ENCODE data around the gene DSPP.

Gene DSPP

DNA sequence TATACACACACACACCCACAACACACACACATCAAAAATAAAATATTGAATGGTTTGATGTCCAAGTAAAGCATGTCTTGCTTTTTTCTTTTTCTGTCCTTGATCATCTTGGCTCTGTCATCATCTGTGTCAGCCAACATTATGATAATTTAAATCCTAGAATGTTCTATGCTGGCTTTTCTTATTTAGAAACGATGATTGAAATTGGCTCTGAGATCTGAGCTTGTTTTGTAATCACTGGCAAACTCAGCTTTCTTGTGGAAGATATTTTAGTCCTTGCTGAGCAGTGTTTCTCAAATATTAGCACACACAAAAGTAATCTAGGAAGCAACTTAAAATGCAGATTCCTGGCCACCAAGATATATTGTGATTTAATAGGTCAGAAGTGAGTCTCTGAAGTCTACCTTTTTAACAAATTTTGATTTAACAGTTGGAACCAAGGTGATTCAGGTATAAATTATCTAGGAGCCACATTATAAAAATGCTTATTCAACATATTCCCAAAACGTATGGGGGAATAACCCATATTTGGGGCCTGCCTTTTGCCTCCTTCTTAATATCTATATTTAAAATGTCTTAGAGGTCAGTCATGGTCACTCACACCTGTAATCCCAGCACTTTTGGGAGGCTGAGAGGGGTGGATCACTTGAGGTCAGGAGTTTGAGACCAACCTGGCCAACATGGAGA is 24.0 kb upstream of the DSPP start:
- in situ Hi-C loops (cut with HindIII; ENCODE audit: low pct_unique_long_range_greater_than_20kb, low sequenced_read_pairs) = no loop called here
- TF ChIP-seq JUND (IDR thresholded peaks at IDR 0.05; ENCODE audit: low read depth) = no peak
- no peak for DNase-seq (ENCODE audit: low read depth in 1 of 2, low spot score in 1 of 2)

- DNase-seq (ENCODE audit: low read depth in 1 of 2, low spot score in 1 of 2) = peak in 1 of 2 experiments; percentile 55
- in situ Hi-C loops (cut with HindIII; ENCODE audit: low pct_unique_long_range_greater_than_20kb, low sequenced_read_pairs) = no loop called here
- no peak for TF ChIP-seq JUND (IDR thresholded peaks at IDR 0.05; ENCODE audit: low read depth)
Measured at GRCh38 chr4:87589531-87589930, 18.8 kb upstream of the DSPP start.

GRCh38 chr4:87592124-87592523 is 16.2 kb upstream of the DSPP start:
- in situ Hi-C loops (cut with HindIII; ENCODE audit: low pct_unique_long_range_greater_than_20kb, low sequenced_read_pairs) = no loop called here
- TF ChIP-seq JUND (IDR thresholded peaks at IDR 0.05; ENCODE audit: low read depth) = no peak
- DNase-seq (ENCODE audit: low read depth in 1 of 2, low spot score in 1 of 2) = no peak

DNA sequence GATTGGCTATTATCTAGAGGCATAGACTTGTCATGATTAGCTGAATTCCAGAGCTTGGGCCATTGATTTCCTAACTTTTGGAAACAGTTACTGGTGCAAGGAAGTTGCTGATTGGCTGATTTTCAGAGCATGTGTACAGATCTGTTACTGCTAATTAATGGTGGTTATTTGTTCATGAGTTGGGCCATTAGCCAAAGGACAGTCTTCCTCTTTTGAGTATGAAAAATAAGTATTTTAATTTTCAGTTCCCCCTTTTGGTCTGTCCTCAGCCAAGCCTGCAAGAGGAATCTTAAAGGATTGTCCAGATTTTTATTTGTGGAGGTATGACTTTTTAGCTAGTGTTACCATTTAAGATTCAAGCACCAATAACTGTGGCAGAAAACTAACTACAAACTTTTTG is 7.0 kb upstream of the DSPP start:
- in situ Hi-C loops (cut with HindIII; ENCODE audit: low pct_unique_long_range_greater_than_20kb, low sequenced_read_pairs) = no loop called here
- no peak for TF ChIP-seq JUND (IDR thresholded peaks at IDR 0.05; ENCODE audit: low read depth)
- DNase-seq (ENCODE audit: low read depth in 1 of 2, low spot score in 1 of 2) = no peak

- in situ Hi-C loops (cut with HindIII; ENCODE audit: low pct_unique_long_range_greater_than_20kb, low sequenced_read_pairs) = no loop called here
- no peak for DNase-seq (ENCODE audit: low read depth in 1 of 2, low spot score in 1 of 2)
Measured at GRCh38 chr4:87614292-87614890, 6.1 kb downstream of the DSPP start.

DNA sequence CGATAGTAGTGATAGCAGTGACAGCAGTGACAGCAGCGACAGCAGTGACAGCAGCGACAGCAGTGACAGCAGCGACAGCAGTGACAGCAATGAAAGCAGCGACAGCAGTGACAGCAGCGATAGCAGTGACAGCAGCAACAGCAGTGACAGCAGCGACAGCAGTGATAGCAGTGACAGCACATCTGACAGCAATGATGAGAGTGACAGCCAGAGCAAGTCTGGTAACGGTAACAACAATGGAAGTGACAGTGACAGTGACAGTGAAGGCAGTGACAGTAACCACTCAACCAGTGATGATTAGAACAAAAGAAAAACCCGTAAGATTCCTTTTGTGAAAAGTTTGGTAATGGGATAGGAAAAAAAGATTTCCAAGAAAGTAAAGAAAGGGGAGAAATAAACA is 7.9 kb downstream of the DSPP start:
- TF ChIP-seq JUND (IDR thresholded peaks at IDR 0.05; ENCODE audit: low read depth) = no peak
- in situ Hi-C loops (cut with HindIII; ENCODE audit: low pct_unique_long_range_greater_than_20kb, low sequenced_read_pairs) = no loop called here
- DNase-seq (ENCODE audit: low read depth in 1 of 2, low spot score in 1 of 2) = no peak

More at GRCh38 chr4:87614292-87614890, 6.1 kb downstream of the DSPP start:
- no peak for TF ChIP-seq JUND (IDR thresholded peaks at IDR 0.05; ENCODE audit: low read depth)

GRCh38 chr4:87620086-87620485 is 11.8 kb downstream of the DSPP start:
- in situ Hi-C loops (cut with HindIII; ENCODE audit: low pct_unique_long_range_greater_than_20kb, low sequenced_read_pairs) = no loop called here
- no peak for DNase-seq (ENCODE audit: low read depth in 1 of 2, low spot score in 1 of 2)
- no peak for TF ChIP-seq JUND (IDR thresholded peaks at IDR 0.05; ENCODE audit: low read depth)

GRCh38 chr4:87620491-87620890 is 12.2 kb downstream of the DSPP start:
- in situ Hi-C loops (cut with HindIII; ENCODE audit: low pct_unique_long_range_greater_than_20kb, low sequenced_read_pairs) = no loop called here
- no peak for TF ChIP-seq JUND (IDR thresholded peaks at IDR 0.05; ENCODE audit: low read depth)
- DNase-seq (ENCODE audit: low read depth in 1 of 2, low spot score in 1 of 2) = no peak

DNA sequence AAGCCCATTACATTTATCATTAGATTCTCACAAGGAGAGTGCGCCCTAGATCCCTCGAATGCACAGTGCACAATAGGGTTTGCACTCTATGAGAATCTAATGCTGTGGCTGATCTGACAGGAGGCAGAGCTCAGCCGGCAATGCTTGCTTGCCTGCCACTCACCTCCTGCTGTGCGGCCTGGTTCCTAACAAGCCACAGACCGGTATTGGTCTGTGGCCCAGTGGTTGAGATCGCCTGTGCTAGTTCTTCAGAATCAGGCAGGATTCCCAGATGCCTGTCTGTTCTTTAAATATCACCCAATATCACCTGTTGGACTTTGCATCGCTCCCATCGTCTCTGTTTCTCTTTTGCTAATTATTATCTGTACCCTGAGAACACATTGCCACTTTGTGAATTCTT is 14.0 kb downstream of the DSPP start:
- no peak for TF ChIP-seq JUND (IDR thresholded peaks at IDR 0.05; ENCODE audit: low read depth)
- no peak for DNase-seq (ENCODE audit: low read depth in 1 of 2, low spot score in 1 of 2)
- in situ Hi-C loops (cut with HindIII; ENCODE audit: low pct_unique_long_range_greater_than_20kb, low sequenced_read_pairs) = no loop called here

- in situ Hi-C loops (cut with HindIII; ENCODE audit: low pct_unique_long_range_greater_than_20kb, low sequenced_read_pairs) = no loop called here
- peak in 1 of 2 experiments; percentile 4 for DNase-seq (ENCODE audit: low read depth in 1 of 2, low spot score in 1 of 2)
- no peak for TF ChIP-seq JUND (IDR thresholded peaks at IDR 0.05; ENCODE audit: low read depth)
Measured at GRCh38 chr4:87624698-87625097, 16.4 kb downstream of the DSPP start.

DNA sequence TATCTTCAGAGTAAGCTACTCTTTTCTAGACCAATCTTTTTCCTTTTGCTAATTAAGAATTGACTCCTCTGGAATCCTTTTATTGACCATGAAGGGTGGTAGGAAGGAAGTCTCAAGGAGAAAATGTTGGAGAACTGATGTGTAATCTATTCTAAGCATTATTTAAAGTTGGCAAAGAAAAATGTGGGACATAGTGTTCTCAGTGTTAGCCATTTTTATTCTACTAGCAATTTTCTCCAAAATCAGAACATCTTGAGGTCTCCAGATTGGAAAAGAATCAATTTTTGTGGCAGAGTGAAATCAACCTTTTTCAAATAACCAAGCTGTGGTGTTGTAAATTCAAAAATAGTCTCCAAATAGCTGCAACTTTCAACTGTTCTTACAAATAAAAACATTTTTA is 23.3 kb downstream of the DSPP start:
- DNase-seq (ENCODE audit: low read depth in 1 of 2, low spot score in 1 of 2) = no peak
- TF ChIP-seq JUND (IDR thresholded peaks at IDR 0.05; ENCODE audit: low read depth) = no peak
- in situ Hi-C loops (cut with HindIII; ENCODE audit: low pct_unique_long_range_greater_than_20kb, low sequenced_read_pairs) = no loop called here

DNA sequence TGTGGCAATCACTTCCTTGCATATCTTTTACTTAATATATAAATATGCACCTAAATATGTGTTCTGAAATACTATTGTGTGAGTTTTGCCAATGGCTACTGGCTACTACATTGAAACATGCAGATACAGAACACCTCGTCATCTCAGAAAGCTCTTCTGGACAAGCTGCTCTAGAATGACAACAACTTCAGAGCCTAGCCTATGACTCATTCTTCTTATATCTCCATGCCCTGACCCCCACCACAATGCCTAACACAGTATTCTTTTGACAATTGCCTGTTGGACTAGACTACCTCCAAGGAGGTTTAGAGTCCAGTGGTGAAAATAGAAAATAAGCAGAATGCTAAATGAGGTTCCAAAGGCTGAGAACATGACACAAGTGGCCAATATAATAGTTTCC is 24.1 kb downstream of the DSPP start:
- in situ Hi-C loops (cut with HindIII; ENCODE audit: low pct_unique_long_range_greater_than_20kb, low sequenced_read_pairs) = no loop called here
- no peak for TF ChIP-seq JUND (IDR thresholded peaks at IDR 0.05; ENCODE audit: low read depth)
- DNase-seq (ENCODE audit: low read depth in 1 of 2, low spot score in 1 of 2) = no peak

DNA sequence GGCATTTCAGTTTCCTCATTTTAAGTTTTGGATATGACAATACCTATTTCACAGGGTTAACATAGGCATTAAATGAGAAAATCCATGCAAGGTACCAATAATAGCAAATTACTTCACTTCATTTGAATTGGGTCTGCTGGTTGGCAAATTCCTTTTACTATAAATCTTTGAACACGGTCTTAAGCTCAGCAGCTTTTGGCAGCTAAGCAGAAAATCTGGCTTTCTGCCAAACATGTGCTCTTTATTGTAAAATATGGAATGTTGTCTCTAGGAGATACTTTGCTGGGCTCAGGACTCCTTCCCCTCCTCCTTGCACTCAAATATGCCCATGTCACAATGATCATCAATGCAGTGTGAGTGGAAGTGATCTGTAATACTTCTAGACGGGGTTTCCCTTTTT is 24.9 kb downstream of the DSPP start:
- no peak for DNase-seq (ENCODE audit: low read depth in 1 of 2, low spot score in 1 of 2)
- no peak for TF ChIP-seq JUND (IDR thresholded peaks at IDR 0.05; ENCODE audit: low read depth)
- in situ Hi-C loops (cut with HindIII; ENCODE audit: low pct_unique_long_range_greater_than_20kb, low sequenced_read_pairs) = no loop called here

GRCh38 chr4:87644286-87644685 is 36.0 kb downstream of the DSPP start:
- no peak for DNase-seq (ENCODE audit: low read depth in 1 of 2, low spot score in 1 of 2)
- in situ Hi-C loops (cut with HindIII; ENCODE audit: low pct_unique_long_range_greater_than_20kb, low sequenced_read_pairs) = no loop called here
- TF ChIP-seq JUND (IDR thresholded peaks at IDR 0.05; ENCODE audit: low read depth) = no peak

Measured in T47D (cell line).